GM19025 (cell line): ENCODE results near the gene MTERF2.

Experiments
- ATAC-seq: cut with Tn5 transposase; IDR thresholded peaks from one replicate; pipeline ENCODE4 v1.9.1; 2021; ENCODE audit warnings: mild to moderate bottlenecking, low read depth, moderate library complexity; ENCODE audit not compliant: unreplicated experiment

Gene MTERF2

DNA sequence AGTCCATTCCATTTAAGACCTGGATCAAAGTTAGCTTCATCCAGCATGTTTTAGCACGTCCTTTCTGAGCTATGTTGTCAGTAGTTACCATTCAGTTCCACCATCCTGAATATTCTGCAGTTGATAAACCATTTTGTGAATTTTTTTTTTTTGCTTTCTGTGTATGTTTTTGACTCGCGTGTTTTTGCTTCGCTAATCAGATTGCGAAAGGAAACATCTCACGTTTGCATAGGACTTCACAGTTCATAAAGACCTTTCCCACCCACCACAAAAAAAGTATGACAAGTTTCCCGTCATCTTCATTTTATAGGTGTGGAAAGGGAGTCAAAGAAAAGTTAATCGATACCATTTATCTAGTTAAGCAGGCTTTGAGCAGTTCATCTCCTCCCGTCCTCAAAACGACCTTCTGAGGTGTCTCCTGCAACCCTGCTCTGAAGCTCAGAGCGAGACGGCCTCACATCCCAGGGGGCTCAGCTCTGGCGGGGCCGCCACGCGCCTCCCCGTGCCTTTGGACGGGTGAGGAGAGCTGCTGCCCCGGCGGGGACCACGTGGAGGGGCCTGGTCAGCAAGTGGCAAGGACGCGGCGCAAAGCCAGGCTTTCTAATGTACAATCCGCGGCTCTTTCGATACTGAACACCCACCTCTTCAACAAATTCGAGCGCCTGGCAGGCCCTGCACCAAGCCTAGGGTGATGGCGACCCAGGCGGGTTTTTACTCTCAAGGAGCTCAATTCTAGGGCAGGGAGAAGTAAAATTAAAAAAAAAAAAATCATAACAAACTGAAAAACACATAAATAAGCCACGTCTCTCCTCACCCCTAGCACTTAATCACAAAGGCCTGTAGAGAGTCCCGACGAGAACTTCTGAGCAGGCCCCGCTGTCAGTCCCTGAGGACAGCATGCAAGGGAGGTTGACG is 32.2 kb downstream of the MTERF2 start:
- ATAC-seq, result no peak

DNA sequence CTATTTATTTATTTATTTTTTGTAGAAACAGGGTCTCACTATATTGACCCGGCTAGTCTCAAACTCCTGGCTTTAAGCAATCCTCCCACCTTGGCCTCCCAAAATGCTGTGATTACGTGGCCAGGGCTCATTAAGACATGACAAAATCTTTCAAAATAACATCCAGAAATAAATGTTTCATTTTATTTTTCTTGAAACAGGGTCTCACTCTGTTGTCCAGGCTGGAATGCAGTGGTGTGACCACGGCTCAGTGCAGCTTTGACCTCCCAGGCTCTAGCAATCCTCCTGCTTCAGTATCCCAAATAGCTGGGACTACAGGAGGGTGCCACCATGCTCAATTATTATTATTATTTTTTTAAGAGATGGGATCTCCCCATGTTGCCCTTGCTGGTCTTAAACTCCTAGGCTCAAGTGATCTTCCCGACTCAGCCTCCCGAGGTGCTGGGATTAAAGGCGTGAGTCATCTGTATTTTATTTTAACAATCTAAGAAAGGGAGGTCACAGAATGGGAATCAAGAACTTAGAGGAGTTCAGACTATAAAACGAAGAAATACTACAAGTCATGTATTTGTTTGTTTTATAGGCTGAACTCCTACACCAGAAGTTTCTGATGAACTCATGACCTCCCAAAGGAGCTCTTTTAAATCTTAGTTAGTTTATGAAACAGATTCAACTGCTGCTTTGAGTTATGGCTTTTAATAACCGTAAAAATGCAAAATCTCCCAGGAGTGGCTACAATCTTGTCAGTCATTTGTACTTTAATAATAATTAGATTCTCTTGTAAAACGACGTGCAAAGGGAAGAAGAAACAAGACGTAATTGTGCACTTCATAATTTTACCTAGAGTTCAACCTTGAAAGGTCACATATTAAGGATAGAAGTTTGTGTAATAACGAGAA is 33.3 kb downstream of the MTERF2 start:
- no peak for ATAC-seq

DNA sequence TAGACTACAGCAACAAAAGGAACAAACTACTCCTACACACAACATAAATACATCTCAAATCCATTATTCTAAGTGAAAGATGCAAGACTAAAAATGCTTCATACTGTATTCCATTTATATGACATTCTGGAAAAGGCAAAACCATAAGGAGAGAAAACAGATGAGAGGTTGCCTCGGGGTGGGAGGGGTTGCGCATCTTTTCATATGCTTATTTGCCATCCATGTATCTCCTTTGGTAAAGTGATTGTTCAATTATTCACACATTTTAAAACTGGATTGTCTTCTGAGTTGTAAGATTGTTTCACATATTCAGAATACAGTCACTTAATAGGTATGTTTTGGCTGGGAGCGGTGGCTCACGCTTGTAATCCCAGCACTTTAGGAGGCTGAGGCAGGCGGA is 36.4 kb downstream of the MTERF2 start:
- ATAC-seq, result no peak

DNA sequence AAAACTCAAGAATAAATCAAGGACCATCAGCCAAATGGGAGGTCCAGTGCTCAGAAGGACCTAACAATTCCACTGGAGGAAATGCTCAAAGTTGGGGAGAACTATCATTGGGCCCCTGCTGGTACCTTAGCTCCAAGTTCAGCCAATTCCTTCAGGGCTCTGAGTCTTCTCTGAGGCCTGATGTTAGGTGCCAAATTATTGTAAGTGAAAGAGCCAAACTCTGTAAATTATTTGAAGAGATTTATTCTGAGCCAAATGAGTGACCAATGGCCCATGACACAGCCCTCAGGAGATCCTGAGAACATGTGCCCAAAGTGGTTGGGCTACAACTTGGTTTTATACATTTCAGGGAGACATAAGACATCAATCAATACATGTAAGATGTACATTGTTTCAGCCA is 39.5 kb downstream of the MTERF2 start:
- no peak for ATAC-seq

DNA sequence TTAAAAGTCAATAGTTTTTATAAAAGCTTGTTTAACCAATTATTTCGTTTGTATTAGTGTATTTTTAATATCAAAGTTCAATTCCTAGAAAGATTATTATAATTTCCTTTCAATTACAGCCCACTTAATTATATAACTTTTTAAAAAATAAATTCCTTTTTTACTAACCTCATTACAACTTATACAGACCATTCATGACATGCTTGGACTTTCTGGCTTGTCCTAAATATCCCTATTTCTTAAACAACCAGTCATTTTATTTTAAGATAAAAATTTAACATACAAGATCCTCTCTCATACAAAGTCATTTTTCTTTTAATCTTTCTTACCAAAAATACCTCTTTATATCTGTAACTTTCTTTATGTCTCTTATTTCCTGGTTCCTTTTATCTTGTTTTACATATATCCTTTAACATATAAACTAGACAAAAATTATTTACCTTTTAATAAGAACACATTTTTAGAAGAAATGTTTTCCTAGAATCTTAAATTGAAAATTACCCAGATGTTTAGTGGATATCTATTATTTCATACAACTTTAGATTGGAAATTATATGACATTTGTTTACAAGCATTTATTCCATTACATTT is 41.6 kb downstream of the MTERF2 start:
- no peak for ATAC-seq

DNA sequence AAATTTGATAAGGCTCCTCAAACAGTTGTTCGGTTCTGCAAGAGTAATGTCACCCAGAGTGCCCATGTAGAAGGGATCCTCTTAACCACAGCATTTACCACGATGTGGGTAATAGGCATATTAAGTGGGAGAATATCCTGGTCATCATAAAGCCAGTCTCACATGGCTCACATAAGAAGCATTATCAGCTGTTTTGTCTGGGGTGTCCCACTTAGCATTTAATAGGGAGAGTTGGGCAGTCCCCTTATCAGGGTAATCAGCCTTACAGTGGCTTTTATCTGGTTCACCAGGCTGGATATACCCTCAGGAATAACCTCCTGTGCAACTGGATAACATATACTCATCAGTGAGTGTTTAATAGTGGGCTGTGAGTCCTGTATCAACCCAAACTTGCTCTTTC is 44.2 kb downstream of the MTERF2 start:
- no peak for ATAC-seq

DNA sequence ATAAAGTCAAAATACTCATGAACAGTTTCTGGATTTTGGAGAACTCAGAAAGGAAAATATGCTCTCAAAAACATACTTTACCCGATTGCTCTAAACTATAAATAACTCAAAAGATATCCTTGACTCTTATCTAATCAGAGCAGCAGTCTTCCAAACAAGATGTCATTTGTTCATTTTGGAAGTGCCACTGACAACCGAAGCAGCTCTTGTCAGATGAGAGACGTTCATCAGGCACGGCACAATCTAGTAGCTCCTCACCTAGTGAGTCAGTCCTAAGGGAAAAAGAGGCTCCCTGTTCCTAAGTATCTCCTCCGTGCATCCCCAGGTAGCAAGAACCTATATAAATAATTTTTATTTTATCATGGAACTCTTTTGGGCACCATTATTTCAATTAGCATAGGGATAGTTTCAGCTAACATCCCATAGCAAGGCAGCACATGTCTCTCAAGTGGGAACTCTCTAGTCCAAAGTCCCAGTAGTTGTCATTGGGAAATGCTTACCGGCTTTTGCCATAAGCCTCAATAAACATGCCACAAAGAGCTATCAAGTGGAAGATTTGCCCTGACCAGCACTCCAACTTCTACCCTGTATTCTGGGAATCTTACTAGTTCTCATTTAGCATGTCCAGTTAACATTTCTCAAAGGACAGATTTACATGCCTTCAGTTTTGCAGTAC is 45.3 kb downstream of the MTERF2 start:
- no peak for ATAC-seq

DNA sequence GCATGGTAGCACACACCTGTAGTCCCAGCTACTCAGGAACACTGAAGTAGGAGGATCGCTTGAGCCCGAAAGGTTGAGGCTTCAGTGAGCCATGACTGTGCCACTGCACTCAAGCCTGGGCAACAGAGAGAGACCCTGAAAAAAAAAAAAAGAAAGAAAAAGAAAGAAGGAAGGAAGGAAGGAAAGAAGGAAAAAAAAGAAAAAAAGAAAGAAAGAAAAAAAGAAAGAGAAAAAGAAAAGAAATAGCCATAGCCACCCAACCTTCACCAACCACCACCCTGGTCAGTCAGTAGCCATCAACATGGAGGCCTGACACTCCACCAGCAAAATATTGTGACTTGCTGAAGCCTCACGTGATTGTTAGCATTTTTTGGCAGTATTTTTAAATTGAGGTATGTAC is 52.7 kb downstream of the MTERF2 start:
- ATAC-seq, result no peak
